KBM-7 (cell line): Measurements from ENCODE around the gene FAM53A.
"Not testable (repeated sequence)": the region's sequence is repeated elsewhere in the genome, so short reads cannot be mapped to it uniquely, and the experiment has no call there.

Experiments used
- DNase-seq: peaks from one replicate; pipeline ENCODE4 v3.0.0-alpha.2; 2015
- in situ Hi-C: fragments of 300-500 bp; cut with MboI; formaldehyde crosslinking; loops from 2 replicates; pipeline ENCODE4 v1.14.3; 2020; ENCODE audit warnings: low sequenced_read_pairs, low pct_unique_long_range_greater_than_20kb, mixed read lengths

The FAM53A gene

DNA sequence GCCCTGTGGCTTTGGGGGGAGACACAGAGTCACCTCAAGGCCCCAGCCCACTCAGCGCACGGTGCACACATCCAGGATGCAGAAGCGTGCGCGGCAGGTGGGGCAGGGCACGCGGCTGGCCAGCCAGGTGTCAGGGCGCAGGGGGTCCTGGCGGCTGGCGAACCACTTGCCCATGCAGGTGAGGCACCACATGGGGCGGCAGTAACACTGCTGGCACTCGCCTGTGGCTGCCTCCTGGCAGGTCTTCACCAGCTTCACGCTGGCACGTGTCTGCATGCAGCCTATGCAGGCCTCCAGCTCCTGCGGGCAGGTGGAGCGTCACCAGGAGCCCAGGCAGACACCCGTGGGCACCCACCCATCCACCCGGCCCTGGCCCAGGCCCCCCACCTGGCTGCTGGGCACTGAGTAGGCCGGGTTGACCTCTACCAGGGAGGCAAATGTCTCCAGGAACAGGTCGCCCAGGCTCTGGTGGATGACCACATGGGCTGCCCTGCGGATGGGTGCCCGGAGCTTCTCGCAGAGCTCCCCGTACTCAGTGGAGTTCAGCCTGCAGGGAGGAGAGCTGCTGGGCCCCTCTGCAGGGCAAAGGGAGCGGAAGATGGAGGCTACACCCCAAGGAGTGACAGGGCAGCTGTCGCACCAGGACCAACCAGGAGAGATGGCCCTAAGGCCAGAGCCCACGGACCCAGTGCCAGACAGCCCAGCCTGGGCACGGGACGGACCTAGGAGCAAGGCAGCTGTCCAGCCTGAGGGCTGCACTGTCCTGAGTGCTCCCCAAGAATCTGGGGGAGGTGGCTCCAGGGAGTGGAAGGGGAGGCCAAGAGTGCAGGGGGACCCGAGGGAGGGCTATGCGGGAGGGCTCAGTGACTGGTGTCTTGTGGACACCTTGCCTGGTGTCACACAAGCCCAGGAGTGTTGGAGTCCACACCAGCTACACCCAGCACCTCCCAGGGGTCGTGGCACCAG lies 33.3 kb upstream of the FAM53A start:
- no peak for DNase-seq

DNA sequence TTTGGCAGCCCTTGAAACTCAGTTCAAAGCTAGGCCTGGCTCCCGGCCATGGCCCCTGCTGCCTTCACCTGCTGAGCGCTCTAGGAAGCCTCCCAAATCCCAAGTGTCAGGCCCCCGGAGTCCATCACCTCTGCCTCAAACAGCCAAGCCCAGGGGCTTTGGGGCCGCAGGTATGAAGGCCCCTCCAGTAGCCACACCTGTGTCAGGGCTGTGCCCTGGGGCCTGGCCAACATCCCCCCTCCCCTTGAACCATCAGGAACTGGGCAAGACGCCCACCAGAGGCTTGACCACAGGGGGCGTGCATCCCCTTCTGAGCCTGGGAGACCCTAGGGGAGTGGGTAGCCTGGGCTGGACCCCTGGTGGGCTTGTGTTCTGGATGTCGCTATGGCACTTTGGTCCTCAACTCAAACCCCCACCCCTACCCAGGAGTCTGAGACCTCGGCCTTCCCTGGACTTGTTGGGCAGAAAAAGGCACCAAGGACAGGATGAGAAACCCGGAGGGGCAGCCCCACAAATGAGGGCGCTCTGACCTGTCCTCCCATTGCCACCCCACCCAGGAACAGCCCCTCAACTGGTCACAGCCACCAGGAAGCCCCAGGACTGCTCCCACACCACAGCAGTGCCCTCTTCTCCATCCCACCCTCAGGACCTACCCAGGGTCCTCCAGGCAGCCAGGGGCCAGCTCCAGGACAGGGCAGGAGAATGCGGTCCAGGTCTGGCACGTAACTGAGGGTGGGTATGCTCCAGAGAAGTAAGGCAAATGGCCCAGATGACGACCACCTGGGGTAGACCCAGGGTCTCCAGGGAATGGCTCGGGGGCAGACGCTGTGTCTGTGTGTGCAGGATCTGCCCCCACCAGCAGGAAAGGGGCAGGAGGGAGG lies 32.2 kb upstream of the FAM53A start:
- DNase-seq: no peak
- in situ Hi-C loops: no loop called here

More for the DNA sequence above, 33.3 kb upstream of the FAM53A start:
- in situ Hi-C loops: no loop called here

DNA sequence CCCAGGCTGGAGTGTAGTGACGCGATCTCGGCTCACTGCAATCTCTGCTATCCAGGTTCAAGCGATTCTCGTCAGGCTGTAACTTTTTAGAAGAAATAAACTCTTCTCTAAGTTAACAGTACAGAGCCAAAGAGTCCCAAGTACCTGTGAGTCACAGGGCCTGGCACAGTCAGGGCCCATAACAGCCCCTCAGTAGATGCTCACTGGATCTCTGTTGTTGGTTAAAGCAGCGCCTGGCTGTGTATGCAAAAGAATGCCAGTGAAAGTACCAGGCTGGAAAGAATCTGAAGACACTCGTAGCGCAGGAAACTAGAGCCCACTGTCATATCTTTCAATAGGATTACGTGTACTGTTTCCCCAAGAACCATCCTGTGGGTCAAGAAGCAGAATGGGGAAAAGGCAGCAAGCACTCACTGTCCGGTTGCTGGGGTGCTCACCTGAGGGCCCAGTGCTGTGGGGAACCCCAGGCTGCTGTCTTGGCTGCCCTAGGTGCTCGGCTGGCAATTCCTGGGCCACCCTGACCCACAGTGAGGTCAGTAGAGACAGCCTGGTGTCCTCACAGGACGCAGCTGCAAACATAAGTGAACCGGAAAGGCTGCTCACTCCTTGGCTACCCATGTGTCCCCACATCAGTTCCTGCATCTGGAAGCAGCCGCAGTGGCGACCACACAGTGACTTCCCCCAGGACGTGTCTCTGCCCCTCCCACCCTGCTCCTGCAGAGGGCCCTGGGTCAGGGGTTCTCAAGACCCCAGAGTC lies 31.1 kb upstream of the FAM53A start:
- peak; percentile 69 for DNase-seq
- in situ Hi-C loops: no loop called here

DNA sequence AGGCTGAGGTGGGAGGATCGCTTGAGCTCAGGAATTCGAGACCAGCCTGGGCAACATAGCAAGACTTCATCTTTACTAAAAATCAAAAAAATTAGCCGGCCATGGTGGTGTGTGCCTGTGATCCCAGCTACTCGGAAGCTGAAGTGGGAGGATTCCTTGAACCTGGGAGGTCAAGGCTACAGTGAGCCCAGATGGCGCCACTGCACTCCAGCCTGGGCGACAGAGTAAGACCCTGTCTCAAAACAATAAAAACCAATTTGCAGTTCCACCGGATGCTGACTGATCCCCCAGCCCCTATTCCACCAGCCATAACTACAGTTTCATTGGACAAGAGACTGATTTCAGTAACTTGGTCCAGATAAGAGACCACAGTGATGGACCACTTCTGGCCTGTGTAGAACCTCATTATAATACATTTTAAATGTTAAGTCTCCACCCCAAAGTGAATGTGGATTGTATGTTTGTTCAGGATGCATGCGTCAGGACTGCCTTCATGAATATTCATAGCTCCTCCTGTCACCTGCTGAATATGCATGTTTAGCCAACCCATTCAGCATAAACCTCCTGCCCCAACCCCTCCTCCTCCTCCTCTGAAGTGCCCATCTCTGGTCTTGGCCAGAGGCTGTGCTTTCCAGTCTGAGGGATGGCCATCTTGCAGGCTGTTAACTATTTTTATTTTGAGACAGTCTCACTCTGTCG lies 30.3 kb upstream of the FAM53A start:
- DNase-seq: peak; percentile 20
- in situ Hi-C loops: no loop called here

DNA sequence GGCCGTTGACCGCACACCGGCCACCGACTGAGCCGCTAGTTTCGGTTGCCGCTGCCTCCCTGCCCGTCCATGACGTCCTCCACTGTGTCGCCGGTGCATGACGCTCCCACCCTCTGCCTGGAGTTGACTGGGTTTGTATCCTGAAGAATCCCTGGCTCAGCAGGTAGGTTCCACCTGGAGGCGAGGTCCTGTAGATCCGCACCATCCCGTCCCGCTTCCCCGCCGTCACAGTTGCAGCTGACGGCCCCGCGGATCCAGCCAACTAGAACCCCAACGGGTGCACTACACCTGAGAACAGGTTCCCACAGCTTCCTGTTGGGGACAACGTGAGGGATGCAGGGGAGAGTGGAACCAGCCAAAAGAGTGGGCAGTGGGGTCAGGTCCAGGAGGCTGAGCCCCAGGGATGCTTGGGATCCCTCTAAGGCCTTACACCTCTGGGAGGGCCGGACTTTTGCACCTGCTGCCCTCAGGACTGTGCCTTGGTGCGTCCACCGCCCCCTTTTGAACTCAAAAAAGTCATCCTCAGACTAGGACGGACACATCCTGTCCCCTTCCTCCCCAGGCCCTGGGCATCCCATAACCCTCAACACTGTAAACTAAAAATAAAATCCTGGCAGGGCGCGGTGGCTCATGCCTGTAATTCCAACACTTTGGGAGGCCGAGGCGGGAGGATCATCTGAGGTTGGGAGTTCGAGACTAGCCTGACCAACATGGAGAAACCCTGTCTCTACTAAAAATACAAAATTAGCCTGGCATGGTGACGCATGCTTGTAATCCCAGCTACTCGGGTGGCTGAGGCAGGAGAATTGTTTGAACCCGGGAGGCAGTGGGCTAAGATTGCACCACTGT lies 29.1 kb upstream of the FAM53A start:
- in situ Hi-C loops: no loop called here
- DNase-seq: no peak

DNA sequence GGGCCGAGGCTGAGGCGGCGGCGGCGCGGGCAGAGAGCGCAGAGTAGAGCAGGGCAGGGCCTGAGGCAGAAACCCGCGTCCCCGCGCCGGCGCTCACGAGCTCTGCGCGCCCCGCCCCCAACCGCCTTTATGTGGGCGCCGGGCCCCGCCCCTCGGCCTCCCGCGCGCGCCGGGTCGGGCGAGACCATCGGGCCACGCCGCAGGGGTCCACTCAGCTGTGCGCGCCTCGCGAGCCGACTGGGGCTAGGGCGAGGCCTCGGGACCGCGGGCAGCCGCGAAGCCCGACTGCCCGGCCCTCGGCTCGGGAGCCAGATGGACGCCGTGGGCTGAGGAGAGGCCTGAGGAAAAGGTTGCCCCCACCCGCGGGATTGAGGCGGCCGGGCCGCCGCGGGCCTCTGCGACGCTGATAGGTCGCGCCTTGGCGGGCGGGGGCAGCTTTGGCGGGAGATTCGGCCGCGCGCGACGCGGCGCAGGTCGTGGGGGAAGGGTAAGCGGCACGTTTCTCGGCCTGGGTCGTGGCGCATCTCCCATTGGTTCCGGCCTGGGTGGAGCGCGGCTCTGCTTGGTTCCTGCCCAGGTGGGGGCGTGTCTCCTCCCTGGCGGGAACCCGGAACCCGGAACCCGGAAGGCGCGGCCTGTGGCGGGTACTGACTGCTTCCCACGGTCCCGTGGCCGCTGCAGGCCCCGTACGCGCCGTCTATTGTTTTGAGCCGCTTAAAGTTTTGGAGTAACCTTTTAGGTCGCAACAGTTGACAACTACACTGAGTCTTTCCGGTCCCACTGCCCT lies 28.3 kb upstream of the FAM53A start, which contains the start of gene SLBP:
TSS of gene SLBP (minus strand) at position 104 of the 787 bp plus-strand sequence. CDS start 131 bp downstream, outside the sequence.
- peak; percentile 98 for DNase-seq
- in situ Hi-C loops: no loop called here

DNA sequence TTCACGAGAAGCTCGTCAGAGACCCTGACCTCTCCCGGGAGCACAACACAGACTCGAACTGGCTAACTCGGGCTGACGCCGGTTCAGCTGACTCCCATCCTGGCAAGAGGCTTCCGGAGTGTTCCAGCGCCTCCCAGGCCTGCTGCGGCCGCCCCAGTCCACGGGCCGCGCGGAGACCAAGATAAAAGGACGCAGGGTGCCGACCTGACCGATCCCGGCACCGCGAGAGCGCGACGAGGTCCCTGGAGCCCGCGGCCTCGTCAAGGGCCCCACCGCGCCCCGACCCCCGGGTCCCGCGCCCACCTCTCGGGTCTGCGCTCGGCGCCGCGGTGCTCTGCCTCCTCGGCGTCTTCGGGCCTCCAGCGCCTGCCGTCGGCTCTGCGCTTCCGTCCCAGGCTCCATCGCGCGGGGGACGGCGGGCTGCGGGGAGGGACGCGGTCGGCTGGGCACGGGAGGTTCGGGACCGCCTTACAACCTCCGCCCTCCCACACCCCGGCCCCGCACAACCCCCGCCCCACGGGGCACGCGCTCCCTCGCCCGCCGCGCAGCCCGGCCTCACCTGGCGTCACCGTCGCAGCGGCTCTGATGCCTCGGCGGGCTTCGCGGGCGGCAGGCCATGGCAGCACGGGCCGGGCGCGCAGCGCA lies 27.6 kb upstream of the FAM53A start:
- in situ Hi-C loops: no loop called here
- DNase-seq: peak; percentile 39

DNA sequence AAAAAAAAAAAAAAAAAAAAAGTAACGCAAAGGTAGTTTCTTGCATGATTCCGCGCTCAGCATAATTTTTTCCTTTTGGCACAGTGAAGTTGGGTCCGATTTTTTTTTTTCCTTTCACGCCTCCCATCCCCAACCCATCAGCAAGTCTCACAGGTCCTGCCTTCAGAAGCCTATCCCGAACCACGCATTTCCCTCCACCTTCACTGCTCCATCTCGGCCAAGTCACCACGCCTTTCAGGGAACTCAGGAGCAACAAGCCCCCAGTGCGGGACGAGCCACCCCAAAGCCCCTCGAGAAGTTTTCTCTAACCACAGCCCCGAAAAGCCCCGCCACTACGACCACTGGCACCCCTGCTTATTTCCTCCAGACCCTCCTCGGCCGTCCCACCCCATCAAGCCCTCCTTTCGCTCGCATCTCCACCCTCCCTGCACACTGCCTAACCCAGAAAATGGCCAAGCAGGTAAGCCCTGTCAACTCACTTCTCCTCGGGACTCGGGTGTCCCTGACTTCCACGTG lies 27.0 kb upstream of the FAM53A start:
- DNase-seq: no peak
- in situ Hi-C loops: no loop called here

DNA sequence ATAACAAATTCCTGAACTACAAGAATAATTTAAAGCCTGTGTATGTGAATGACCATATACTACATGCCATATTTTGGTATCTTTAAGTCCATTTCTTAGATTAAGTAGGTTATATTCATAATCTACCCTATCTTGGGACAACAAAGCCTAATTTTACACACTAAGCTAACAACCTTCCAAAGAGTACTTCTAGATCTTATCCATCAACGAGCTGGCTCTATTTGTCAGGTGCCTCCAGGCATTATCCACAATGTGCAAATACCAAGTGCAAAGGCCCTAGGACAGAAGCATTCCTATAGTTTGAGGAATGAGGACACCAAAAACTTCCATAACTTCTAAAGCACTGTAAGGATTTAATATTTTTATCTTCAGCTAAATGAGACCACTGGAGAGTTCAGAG lies 24.5 kb upstream of the FAM53A start:
- DNase-seq: no peak
- in situ Hi-C loops: no loop called here

DNA sequence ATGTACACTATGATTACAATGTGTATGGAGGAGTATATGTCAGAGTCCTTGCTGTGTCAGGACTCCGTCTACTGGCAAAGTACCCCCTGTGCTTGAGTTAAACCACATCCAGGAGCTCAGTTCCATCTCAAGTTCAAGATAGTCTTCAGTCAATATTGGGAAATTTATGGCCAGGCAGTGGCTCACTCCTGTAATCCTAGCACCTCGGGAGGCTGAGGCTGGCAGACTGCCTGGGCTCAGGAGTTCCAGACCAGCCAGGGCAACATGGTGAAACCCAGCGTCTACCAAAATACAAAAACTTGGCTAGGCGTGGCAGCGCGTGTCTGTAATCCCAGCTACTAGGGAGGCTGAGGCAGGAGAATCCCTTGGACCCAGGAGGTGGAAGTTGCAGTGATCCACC lies 22.2 kb upstream of the FAM53A start:
- DNase-seq: no peak
- in situ Hi-C loops: no loop called here

DNA sequence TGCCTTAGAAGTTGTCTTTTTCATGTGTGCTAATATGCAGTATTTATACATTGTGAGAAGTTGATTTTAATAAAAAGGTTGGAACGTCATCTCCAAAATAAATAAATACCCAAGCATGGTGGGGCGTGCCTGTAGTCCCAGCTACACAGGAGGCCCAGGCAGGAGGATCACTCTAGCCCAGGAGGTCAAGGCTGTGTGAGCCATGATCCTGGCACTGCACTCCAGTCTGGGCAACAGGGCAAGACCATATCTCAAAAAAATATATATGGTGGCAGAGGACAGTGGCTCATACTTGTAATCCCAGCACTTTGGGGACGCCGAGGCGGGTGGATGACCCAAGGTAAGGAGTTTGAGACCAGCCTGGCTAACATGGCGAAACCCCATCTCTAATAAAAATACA lies 21.6 kb upstream of the FAM53A start:
- in situ Hi-C loops: no loop called here
- no peak for DNase-seq

DNA sequence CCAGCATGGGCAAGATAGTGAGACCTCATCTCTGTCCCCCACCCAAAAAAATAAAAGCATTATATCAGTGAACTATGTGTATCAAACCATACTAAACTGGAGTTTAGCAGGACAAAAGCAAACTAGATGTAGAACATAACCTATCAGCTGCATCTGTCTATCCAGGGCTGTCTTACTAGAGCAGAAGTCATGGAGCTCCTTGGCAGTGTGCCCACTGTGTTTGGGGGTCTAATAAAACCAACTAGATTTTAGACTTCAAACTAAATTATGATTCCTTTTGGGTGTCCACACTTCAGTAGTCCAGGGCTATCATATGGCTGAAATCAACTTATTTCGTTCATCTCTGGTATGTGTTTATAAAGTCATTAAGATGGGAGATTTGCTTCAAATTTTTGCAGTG lies 19.8 kb upstream of the FAM53A start:
- in situ Hi-C loops: no loop called here
- DNase-seq: no peak

DNA sequence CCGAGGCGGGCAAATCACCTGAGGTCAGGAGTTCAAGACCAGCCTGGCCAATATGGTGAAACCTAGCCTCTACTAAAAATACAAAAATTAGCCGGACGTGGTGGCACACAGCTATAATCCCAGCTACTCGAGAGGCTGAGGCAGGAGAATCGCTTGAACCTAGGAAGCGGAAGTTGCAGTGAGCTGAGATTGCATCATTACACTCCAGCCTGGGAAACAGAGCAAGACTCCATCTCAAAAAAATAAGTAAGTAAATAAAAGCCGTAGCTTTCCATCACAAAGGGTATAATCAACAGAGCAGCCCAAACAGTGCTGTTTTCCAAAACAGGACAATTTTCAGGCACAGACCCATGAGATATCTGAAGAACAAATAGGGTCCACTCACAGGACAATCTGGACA lies 17.6 kb upstream of the FAM53A start:
- DNase-seq, in situ Hi-C loops: not testable (repeated sequence)

DNA sequence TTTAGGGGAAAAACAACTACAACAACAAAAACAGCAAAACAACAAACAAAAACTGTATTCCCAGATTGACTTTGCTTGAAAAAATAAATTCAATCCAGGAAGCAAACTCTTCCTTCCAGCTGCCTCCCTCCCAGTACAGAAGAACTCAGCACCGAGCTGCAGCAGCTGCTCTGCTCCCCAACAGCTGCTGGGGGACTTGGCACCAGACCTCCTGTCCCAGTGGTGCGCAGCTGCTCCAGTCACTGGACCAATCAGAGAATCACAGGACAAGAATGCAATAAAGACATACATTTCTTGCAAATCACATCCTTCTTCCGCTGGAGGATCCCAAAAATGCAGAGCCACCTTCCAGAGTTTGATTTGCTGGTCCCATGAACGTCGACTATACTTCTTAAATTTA lies 11.8 kb upstream of the FAM53A start:
- DNase-seq: no peak
- in situ Hi-C loops: no loop called here

DNA sequence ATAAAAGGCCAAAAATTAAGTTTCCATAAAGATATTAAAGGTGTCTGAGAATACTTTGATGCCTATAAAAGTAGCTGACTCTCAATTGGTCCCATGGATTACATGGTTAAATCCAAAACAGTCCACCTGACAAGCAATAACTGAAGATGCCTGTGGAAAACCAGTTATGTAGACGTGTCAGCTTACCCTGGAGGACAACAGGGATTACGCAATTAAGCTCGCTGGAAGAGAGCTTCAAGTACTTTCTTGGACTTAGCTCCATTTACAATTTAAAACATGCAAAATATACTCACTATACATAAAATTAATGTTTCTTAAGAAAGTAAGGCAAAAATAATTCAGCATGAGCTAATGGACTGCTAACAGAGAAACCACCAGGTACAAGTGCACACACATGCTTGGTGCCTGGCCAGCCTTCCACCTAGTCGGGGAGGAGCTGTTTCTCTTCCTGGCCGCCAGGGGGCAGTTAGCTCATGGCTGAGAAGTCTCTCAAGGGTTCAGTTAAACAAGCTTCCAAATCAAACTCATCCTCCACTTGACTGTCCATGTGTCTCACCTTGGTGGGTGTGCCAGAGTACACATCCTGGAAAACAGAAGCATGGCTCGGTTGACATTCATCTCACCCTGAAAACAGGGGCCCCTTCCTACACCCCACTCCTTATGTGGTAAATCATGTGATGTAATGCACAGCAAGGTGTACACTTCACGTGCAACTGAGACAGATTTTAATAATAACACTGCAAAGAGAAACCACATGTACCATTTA lies 9.2 kb upstream of the FAM53A start:
- in situ Hi-C loops: no loop called here
- DNase-seq: peak; percentile 84
